Mammary epithelial cell (primary cell): ENCODE measurements around the gene C1orf232.

Experiments
- CTCF ChIP-seq, 2 donors: IDR thresholded peaks in 1 of 2; conservative IDR thresholded peaks in 1 of 2; 2 replicates each; pipeline ENCODE4 v1.5.1; 2011 to 2012; ENCODE audit warnings: inconsistent platforms in 2 of 2, low read length in 2 of 2, mild to moderate bottlenecking in 2 of 2, control low read depth in 1 of 2, low read depth in 1 of 2; ENCODE audit not compliant: insufficient read depth in 1 of 2; ENCODE audit errors: extremely low read depth in 1 of 2
- EZH2 ChIP-seq: IDR thresholded peaks from 2 replicates; pipeline ENCODE4 v1.6.1; 2012; ENCODE audit warnings: low read length, inconsistent platforms, borderline replicate concordance

DNA sequence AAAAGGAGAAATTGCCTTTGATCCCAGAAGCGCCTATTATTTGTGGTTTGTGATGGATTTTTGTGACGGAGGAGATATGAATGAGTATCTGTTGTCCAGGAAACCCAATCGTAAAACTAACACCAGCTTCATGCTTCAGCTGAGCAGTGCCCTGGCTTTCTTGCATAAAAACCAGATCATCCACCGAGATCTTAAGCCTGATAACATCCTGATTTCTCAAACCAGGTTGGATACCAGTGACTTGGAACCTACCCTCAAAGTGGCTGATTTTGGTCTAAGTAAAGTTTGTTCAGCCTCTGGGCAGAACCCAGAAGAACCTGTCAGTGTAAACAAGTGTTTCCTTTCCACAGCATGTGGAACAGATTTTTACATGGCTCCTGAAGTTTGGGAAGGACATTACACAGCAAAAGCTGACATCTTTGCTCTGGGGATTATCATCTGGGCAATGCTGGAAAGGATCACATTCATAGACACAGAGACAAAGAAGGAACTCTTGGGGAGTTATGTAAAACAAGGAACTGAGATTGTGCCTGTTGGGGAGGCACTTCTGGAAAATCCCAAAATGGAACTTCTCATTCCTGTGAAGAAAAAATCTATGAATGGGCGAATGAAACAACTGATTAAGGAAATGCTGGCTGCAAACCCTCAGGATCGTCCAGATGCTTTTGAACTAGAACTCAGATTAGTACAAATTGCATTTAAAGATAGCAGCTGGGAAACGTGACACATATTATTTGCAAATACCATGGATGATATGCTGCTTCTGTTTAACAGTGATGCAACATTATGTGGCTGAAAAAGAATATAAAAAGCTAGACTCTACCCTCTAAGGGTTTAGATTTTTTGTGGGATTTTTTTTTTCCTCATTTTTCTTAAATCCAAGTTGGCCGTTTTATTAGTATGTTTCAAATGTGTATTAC, 46.6 kb downstream of the C1orf232 start:
- no peak for TF ChIP-seq CTCF (conservative IDR thresholded peaks at IDR 0.05 in 1 of 2, IDR thresholded peaks at IDR 0.05 in 1 of 2; ENCODE audit: extremely low read depth in 1 of 2, insufficient read depth in 1 of 2, low read depth in 1 of 2, low read length in 2 of 2)
- TF ChIP-seq EZH2: no peak
